GM10266 (cell line): Measurements from ENCODE around the gene PRR7.

Source experiments
- DNase-seq: peaks from one replicate; pipeline ENCODE4 v3.0.0; 2012; ENCODE audit errors: extremely low spot score
- CTCF ChIP-seq: IDR thresholded peaks from 2 replicates; pipeline ENCODE4 v1.5.1; 2012; ENCODE audit warnings: mild to moderate bottlenecking, low read depth; ENCODE audit not compliant: control insufficient read depth, insufficient read depth; ENCODE audit errors: missing control alignments

The PRR7 gene, protein sequence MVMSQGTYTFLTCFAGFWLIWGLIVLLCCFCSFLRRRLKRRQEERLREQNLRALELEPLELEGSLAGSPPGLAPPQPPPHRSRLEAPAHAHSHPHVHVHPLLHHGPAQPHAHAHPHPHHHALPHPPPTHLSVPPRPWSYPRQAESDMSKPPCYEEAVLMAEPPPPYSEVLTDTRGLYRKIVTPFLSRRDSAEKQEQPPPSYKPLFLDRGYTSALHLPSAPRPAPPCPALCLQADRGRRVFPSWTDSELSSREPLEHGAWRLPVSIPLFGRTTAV

GRCh38 chr5:177446200-177447065 is at the start of gene PRR7:
TSS of gene PRR7 (plus strand) at chr5:177446814. CDS start at chr5:177455068, 8,254 bp downstream.
- peak; percentile 36 for TF ChIP-seq CTCF

DNA sequence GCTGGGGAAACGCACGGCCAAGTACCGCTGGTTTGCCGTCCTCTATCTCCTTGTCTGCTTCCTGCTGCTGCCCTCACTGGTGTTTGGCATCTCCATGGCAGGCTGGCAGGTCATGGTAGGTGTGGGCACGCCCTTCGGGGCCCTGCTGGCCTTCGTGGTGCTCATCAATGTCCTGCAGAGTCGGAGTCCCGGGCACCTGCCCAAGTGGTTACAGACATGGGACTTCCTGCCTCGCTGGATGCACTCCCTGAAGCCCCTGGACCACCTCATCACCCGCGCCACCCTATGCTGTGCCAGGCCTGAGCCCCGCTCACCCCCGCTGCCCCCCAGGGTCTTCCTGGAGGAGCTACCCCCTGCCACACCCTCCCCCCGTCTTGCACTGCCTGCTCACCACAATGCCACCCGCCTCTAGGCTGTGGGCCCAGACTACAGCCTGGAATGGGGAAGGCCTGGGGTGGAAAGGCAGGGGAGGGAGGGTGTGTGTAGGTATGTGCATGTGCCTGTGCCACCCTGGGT is 48.7 kb upstream of the PRR7 start:
- DNase-seq = no peak
- no peak for TF ChIP-seq CTCF

More at GRCh38 chr5:177446200-177447065, at the start of gene PRR7:
- DNase-seq = peak; percentile 91

- TF ChIP-seq CTCF = no peak
- DNase-seq = no peak
Measured at GRCh38 chr5:177399997-177400868, 46.4 kb upstream of the PRR7 start, which contains the start of gene PFN3. TSS of gene PFN3 (minus strand) at chr5:177400661. CDS start at chr5:177400576, 85 bp downstream.

- DNase-seq = peak; percentile 75
- TF ChIP-seq CTCF = peak; percentile 53
Measured at GRCh38 chr5:177402271-177403043, 44.2 kb upstream of the PRR7 start.

DNA sequence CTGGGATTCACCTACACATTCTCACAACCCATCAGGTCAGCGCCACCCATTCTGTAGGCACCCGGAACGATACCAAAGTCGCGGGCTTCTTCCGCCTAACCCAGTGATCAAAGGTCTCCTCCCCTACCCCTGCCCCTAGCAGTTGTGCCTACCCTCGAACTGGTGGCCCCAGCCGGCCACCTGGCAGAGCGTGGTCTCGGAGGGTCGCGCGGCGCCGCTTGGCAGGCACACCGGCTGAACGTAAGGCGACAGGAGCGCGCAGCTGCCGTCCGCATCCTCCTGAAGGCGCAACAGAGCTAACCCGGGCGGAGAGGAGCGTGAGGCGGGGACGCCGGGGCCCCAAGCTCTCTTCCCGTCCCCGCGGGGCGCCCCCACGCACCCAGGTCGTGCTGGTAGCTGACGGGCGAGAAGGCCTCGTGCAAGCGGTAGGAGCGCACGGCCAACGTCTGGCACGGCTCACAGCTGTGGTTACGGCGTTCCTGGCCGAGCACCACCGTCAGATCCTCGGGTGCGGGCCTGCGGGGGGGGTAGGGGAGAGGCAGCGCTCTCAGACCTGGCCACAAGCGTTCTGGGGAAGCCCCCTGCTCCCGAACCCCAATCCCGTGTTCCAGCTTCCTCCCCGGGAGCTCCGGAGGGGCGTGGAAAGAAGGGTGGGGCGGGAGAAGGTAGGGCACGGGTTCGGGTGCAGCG is 43.4 kb upstream of the PRR7 start:
- TF ChIP-seq CTCF = peak; percentile 11
- peak; percentile 65 for DNase-seq
